ENCODE results near the gene GRK6. TPM values are rescaled to one million over a fixed set of nuclear protein-coding genes. Genes with fewer than 3 reads are reported as not detected.

Gene GRK6
- total RNA-seq, 1 donor: 24.2 TPM

DNA sequence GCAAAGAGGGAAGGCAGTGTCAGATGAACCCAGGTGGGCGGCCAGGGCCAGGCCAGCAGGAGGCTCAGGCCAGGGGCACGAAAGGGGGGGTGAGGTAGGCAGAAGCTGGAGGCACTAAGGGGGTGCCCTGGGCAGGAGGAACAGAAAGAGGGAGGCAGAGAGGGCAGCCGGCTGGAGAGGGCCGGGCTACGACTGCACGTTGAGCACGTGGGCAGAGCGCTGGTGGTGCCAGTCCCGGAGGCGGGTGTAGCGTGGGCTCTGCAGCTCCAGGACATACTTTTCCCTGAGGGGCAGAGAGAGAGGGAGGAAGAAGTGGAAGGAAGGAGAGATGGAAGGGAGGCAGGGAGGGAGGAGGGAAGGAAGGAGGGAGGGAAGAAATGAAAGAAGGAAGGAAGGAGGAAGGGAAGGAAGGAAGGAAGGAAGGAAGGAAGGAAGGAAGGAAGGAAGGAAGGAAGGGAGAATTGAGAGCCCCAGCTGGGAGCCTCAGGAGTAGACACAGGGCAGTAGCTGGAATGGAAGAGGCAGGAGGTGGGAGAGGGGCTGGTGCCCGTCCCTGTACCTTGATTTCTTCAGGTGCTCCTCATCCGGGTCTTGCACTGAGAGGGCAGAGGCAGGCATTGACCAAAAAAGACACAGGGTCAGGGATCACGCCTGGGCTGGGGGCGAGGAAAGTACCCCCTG is 64.0 kb downstream of the GRK6 start:
- no peak for DNase-seq (ENCODE audit: low read depth)
- H3K4me3 ChIP-seq (ENCODE audit: low read depth, low read length): no peak overlapping the region
- TF ChIP-seq, protein P1, sequence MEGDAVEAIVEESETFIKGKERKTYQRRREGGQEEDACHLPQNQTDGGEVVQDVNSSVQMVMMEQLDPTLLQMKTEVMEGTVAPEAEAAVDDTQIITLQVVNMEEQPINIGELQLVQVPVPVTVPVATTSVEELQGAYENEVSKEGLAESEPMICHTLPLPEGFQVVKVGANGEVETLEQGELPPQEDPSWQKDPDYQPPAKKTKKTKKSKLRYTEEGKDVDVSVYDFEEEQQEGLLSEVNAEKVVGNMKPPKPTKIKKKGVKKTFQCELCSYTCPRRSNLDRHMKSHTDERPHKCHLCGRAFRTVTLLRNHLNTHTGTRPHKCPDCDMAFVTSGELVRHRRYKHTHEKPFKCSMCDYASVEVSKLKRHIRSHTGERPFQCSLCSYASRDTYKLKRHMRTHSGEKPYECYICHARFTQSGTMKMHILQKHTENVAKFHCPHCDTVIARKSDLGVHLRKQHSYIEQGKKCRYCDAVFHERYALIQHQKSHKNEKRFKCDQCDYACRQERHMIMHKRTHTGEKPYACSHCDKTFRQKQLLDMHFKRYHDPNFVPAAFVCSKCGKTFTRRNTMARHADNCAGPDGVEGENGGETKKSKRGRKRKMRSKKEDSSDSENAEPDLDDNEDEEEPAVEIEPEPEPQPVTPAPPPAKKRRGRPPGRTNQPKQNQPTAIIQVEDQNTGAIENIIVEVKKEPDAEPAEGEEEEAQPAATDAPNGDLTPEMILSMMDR (IDR thresholded peaks at IDR 0.05; ENCODE audit: insufficient read depth, low read depth, low read length): no peak

DNA sequence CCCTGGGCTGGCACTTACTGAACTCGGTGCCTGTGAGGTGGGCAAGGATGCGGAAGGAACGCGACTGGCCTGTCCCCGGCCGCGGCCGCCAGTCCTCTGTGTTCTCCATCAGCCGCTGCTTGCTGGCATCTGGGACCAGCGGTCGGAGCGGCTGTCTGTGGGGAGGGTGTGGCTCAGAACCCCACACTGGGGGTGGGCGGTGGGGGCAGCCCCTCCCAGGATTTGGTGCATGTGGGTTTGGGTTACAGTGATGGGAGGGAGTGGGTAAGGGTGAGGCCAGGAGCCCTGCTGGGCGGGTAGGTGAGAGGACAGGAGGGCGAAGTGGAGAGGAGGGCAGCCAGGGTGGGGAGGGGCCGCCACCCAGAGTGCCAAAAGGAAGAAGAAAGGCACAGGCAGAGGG is 64.5 kb downstream of the GRK6 start:
- TF ChIP-seq, protein P1 (IDR thresholded peaks at IDR 0.05; ENCODE audit: insufficient read depth, low read depth, low read length): no peak
- no peak for DNase-seq (ENCODE audit: low read depth)
- no peak overlapping the region for H3K4me3 ChIP-seq (ENCODE audit: low read depth, low read length)

DNA sequence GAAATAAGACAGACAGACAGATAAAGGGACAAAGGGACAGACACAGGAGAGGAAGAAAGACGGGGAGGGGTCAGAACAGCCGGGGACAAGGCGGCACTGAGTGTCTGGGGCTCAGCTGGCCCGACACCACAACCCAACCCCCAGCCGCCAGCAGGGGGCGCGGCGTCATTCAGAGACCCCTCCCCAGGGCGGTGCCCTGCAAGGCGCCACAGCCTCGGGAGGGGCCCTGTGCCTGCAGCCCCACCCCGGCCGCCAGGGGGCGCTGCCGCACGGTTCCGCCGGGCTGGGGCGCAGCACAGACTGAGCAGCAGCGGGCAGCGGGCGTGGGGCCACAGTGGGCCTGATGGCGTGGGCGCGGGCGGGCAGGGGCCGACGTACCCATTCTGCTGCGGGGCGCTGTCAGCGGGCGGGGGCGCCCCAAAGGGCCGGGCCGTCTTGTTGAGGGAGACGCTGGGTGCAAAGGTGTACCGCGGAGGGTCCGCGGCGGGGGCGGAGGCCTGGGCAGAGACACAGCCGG is 65.0 kb downstream of the GRK6 start:
- no peak overlapping the region for H3K4me3 ChIP-seq (ENCODE audit: low read depth, low read length)
- peak; percentile 61 for DNase-seq (ENCODE audit: low read depth)
- TF ChIP-seq, protein P1 (IDR thresholded peaks at IDR 0.05; ENCODE audit: insufficient read depth, low read depth, low read length): peak; percentile 86

DNA sequence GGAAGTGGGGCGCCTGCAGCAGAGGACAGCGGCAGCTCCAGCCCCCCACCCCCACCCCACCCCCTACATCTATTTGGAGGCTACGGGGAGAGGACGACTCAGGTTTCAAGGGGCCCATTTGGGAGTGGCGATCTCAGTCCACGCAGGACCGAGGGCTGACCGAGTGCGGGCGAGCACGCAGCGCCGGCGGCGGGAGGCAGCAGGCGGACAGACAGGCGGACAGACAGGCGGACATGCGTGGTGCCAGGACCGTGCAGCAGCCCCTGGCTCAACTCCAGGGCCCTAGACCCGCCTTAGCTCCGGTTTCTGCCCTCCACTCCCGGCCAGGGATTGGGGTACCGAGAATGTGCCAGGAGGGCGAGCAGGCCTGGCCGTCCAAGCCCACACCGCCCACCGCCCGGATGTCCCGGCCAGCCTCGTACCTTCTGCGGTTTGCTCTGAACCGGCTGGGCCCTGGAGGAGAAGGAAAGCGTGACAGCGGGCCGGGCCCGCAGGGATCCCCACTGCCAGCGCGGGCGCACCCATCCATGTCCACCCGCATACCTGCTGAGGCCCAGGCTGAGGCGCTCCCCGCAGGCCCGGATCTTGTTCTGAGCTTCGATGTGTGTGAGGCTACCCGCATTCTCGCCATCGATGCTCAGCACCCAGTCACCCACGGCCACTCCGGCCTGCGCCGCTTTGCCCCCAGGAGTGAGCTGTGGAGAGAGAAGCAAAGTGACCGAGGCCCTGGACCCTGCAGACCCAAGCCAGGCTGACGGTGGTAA is 65.7 kb downstream of the GRK6 start:
- no peak for DNase-seq (ENCODE audit: low read depth)
- no peak overlapping the region for H3K4me3 ChIP-seq (ENCODE audit: low read depth, low read length)
- TF ChIP-seq, protein P1 (IDR thresholded peaks at IDR 0.05; ENCODE audit: insufficient read depth, low read depth, low read length): no peak

Other genes starting within 250 kb of the GRK6 start
- 14.2 and 18.0 TPM in 2 replicates for gene RAB24, start 123.0 kb upstream of the GRK6 start, total RNA-seq
- 122 TPM in 2 replicates for gene PRELID1, start 122.9 kb upstream of the GRK6 start, total RNA-seq
- 7.7 and 9.1 TPM in 2 replicates for gene MXD3, start 114.8 kb upstream of the GRK6 start, total RNA-seq
- 284 and 355 TPM in 2 replicates for gene LMAN2, start 75.0 kb upstream of the GRK6 start, total RNA-seq
- gene RGS14, start 68.8 kb upstream of the GRK6 start, total RNA-seq: 3.5 TPM in 2 replicates
- not detected in 2 replicates for gene SLC34A1, start 42.2 kb upstream of the GRK6 start, total RNA-seq
- not detected in 2 replicates for gene PFN3, start 26.0 kb upstream of the GRK6 start, total RNA-seq
- 0.43 and 0.64 TPM in 2 replicates for gene F12, start 17.1 kb upstream of the GRK6 start, total RNA-seq
- 4.5 and 4.7 TPM in 2 replicates for gene PRR7, start 20.1 kb downstream of the GRK6 start, total RNA-seq
- gene DBN1, start 47.0 kb downstream of the GRK6 start, total RNA-seq: 201 and 214 TPM in 2 replicates
- gene PDLIM7, start 70.9 kb downstream of the GRK6 start, total RNA-seq: 283 and 383 TPM in 2 replicates
- 2.6 TPM in 2 replicates for gene DOK3, start 83.2 kb downstream of the GRK6 start, total RNA-seq
- 56.0 and 56.1 TPM in 2 replicates for gene DDX41, start 90.3 kb downstream of the GRK6 start, total RNA-seq
- gene FAM193B, start 127.9 kb downstream of the GRK6 start, total RNA-seq: 26.3 and 29.6 TPM in 2 replicates
- 113 and 130 TPM in 2 replicates for gene TMED9, start 165.5 kb downstream of the GRK6 start, total RNA-seq
- 30.3 and 30.7 TPM in 2 replicates for gene B4GALT7, start 173.5 kb downstream of the GRK6 start, total RNA-seq

All from fibroblast of villous mesenchyme (primary cell).